Heart right ventricle (tissue), 16 donors: ENCODE data around the gene PFDN2. TPM values are rescaled to one million over a fixed set of nuclear protein-coding genes. Genes with fewer than 3 reads are reported as not detected.

Experiments used
- ATAC-seq, 8 donors: fragments of 200-7000 bp; cut with Tn5 transposase; one replicate each; pipeline ENCODE4 v1.9.1; 2020; ENCODE audit warnings: mild to moderate bottlenecking in 8 of 8, moderate library complexity in 8 of 8, moderate number of reproducible peaks in 1 of 8
- DNase-seq, 2 donors: peaks; one replicate each; pipeline ENCODE4 v3.0.0-alpha.2; 2020
- H3K27ac ChIP-seq, 10 donors: fragments of 200-600 bp; sonication (generic) in 2 of 10; one replicate each; pipeline versions ENCODE4 v1.5.0 to v1.8.0; 2020 to 2022; ENCODE audit warnings: mild to moderate bottlenecking in 3 of 10
- H3K27me3 ChIP-seq, 7 donors: fragments of 200-600 bp; one replicate each; pipeline ENCODE4 v1.8.0; 2021 to 2022; ENCODE audit warnings: mild to moderate bottlenecking in 2 of 7
- H3K36me3 ChIP-seq, 9 donors: fragments of 200-600 bp; sonication (generic) in 1 of 9; one replicate each; pipeline versions ENCODE4 v1.5.0 to v1.8.0; 2020 to 2022; ENCODE audit warnings: mild to moderate bottlenecking in 2 of 9
- H3K4me1 ChIP-seq, 9 donors: fragments of 200-600 bp; sonication (generic) in 1 of 9; one replicate each; pipeline versions ENCODE4 v1.5.0 to v1.8.0; 2020 to 2022; ENCODE audit warnings: mild to moderate bottlenecking in 4 of 9
- H3K4me3 ChIP-seq, 10 donors: fragments of 200-600 bp; sonication (generic) in 2 of 10; one replicate each; pipeline versions ENCODE4 v1.5.0 to v1.8.0; 2020 to 2022; ENCODE audit warnings: mild to moderate bottlenecking in 7 of 10, moderate library complexity in 2 of 10
- H3K9me3 ChIP-seq, 11 donors: fragments of 200-600 bp in 10 of 11; sonication (generic) in 2 of 11; one replicate each; pipeline versions ENCODE4 v1.5.0 to v1.8.0; 2013 to 2022; ENCODE audit warnings: mild to moderate bottlenecking in 2 of 11, control low read depth in 1 of 11, moderate library complexity in 1 of 11
- WGBS, 2 donors: extraction: QIAGEN DNeasy Blood & Tissue Kit; methylation state at CpG; one replicate each; pipeline ENCODE4 v1.1.7; 2013; ENCODE audit warnings: inconsistent platforms in 1 of 2; 5-methylcytosine and 5-hydroxymethylcytosine counted together
- intact Hi-C, 10 donors: fragments of 100-400 bp; cut with DNase I; formaldehyde crosslinking; loops; one replicate each; pipeline versions ENCODE4 v1.11.1 to v1.14.2; 2022
- polyA plus RNA-seq, 2 donors: library from polyadenylated mRNA; stranded (reverse); fragments of 200-250 nt; gene quantifications; one replicate each; pipeline ENCODE4 v1.2.3, GENCODE V29; 2013
- total RNA-seq, 10 donors: library from RNA; stranded (reverse); fragmentation: NEBNext Ultra II Directional in 3 of 10; extraction: Animal tissue kit (Norgen Biotek cat#: 25700) in 3 of 10; gene quantifications; one replicate each; pipeline versions ENCODE4 v1.2.1 to v1.2.4, GENCODE V29; 2021 to 2023
- TF ChIP-seq, protein P1 (sequence below), 9 donors: fragments of 200-600 bp; sonication (generic) in 2 of 9; IDR thresholded peaks; one replicate each; pipeline versions ENCODE4 v1.5.0 to v1.8.0; 2021 to 2022; ENCODE audit warnings: antibody characterized with exemption in 9 of 9, mild to moderate bottlenecking in 5 of 9, moderate library complexity in 1 of 9
- donor health status: Arrhythmogenic right ventricular cardiomyopathy.
- donor health status: ischemic (EF 13 %, LVEDD 7.1; RV severe dilation, severe dysfunction).
- donor health status: healthy with polysubstance abuse.
- donor health status: DM: no; HTN: yes; CAD: no.
- donor health status: DM: no; HTN: no; CAD: no.
- donor health status: ischemic (EF 25% LVEDD 6.9; RV normal size, moderate dysfunction).
- donor health status: ischemic (EF 25% LVEDD 5.7; RV mildly dilated, moderate dysfunction).
- donor health status: healthy.
- donor health status: DM: yes; HTN: yes; CAD: no.
- donor health status: Ischemic cardiomyopathy.
- donor health status: ischemic (EF 35%, LVEDD 5.7; RV mildly dilated, moderate dysfunction).
- donor health status: nonischemic (EF 11% LVEDD 7.7; RV severe dilation, severe dysfunction).
- donor health status: DM: yes; HTN: yes; CAD: no.
- donor health status: PGD.
- donor health status: ischemic (EF 29% LVEDD 5.4; RV normal size, mild dysfunction).
- donor health status: nonischemic (EF 23%, LVEDD 6.1; RV moderate dilation, normal function).

Gene PFDN2
- total and polyA plus RNA-seq, 12 donors: 44.6 to 273 (median 55.9) TPM

DNA sequence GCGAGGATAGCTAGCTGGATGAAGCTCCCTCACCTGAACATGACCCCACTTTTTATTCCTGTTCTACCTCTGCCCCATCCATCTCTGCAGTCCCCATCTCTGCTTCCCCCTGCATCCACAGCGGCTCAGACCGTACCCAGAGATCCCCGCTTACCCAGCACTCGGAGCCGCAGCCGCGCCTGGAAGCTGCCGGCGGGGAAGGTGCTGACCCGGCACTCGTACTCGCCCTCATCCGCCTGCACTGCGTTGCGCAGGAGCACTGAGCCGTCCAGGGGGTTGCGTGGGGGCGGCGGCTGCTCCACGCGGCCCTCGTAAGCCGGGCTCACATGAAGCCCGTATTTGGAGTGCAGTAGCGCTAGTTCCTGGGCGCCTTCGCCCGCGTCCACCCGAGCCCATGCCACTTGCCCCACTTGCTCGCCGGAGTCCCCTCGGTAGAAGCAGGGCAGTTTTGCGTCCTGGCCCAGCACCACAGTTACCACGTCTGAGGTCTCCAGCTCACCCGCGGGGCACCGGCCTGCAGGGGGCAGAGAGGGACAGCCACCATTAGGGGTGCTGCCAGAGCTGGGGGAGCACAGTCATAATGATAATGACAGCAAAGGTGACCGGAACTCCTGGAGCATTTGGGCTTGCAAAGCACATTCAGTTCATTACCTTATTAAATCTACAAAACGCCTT lies 38.3 kb downstream of the PFDN2 start:
- WGBS, 2 donors: 46 to 53% methylated on average over 41 of the region's 41 CpGs
- no peaks in the 10 kb centered on the region for H3K36me3 ChIP-seq
- H3K4me3 ChIP-seq: no peak overlapping the region
- DNase-seq (no peak), ATAC-seq (no peak)
- intact Hi-C loops: no loop called here
- TF ChIP-seq, protein P1, sequence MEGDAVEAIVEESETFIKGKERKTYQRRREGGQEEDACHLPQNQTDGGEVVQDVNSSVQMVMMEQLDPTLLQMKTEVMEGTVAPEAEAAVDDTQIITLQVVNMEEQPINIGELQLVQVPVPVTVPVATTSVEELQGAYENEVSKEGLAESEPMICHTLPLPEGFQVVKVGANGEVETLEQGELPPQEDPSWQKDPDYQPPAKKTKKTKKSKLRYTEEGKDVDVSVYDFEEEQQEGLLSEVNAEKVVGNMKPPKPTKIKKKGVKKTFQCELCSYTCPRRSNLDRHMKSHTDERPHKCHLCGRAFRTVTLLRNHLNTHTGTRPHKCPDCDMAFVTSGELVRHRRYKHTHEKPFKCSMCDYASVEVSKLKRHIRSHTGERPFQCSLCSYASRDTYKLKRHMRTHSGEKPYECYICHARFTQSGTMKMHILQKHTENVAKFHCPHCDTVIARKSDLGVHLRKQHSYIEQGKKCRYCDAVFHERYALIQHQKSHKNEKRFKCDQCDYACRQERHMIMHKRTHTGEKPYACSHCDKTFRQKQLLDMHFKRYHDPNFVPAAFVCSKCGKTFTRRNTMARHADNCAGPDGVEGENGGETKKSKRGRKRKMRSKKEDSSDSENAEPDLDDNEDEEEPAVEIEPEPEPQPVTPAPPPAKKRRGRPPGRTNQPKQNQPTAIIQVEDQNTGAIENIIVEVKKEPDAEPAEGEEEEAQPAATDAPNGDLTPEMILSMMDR (IDR thresholded peaks at IDR 0.05): no peak
- H3K27ac ChIP-seq: no peak overlapping the region
- H3K4me1 ChIP-seq: peaks cover 0 to 22% (median 0%) of the 10 kb centered on the region in 9 donors
- peaks cover 0 to 18% (median 9%) of the 10 kb centered on the region in 7 donors for H3K27me3 ChIP-seq
- no peaks in the 10 kb centered on the region for H3K9me3 ChIP-seq

DNA sequence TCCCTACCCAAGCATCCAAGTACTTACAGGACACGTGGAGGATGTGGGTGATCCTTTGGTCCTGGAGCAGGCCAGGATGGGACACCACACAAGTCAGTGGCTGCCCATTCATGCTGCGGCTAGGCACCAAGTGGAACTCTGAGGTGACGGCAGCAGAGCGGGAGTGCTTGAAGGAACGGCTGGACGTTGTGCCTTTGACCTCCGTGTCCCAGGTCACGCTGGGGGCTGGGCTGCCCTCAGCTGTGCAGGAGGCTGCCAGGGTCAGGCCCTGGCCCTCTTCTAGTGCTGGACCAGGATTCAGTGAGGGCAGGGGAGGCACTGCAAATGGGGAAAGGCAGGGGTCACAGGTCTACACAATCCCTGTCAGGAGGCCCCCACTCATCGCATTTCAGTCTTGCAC lies 40.4 kb downstream of the PFDN2 start:
- H3K4me3 ChIP-seq: no peak overlapping the region
- no peak overlapping the region for H3K27ac ChIP-seq
- H3K9me3 ChIP-seq: no peaks in the 10 kb centered on the region
- WGBS, 2 donors: 77 to 82% methylated on average over 9 of the region's 9 CpGs
- TF ChIP-seq, protein P1 (IDR thresholded peaks at IDR 0.05): no peak
- DNase-seq (no peak), ATAC-seq (no peak)
- peaks cover 0 to 18% (median 9%) of the 10 kb centered on the region in 7 donors for H3K27me3 ChIP-seq
- peaks cover 0 to 2% (median 0%) of the 10 kb centered on the region in 9 donors for H3K4me1 ChIP-seq
- intact Hi-C loops: no loop called here
- no peaks in the 10 kb centered on the region for H3K36me3 ChIP-seq

DNA sequence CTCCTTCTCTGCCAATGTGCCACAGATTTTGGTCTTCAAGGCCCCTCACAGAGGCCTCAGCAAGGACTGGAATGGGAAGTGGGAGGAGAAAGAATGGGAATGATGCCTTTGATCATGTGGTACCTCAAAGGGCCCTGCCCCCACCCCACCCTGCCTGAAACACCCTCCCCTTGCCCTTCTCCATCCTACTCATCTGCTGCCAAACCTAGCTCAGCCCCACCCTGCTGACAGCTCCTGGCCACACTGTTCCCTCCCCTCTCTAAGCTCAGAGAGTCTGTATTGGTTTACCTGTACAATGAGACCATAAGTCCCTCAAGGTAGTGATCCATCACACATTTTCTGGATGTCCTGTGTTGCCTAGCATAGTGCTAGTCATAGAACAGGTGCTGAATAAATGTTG lies 41.4 kb downstream of the PFDN2 start:
- H3K27ac ChIP-seq: no peak overlapping the region
- no peaks in the 10 kb centered on the region for H3K9me3 ChIP-seq
- peaks cover 0 to 18% (median 9%) of the 10 kb centered on the region in 7 donors for H3K27me3 ChIP-seq
- H3K4me1 ChIP-seq: peaks cover 0 to 6% (median 0%) of the 10 kb centered on the region in 9 donors
- intact Hi-C loops: no loop called here
- ATAC-seq (no peak), DNase-seq (no peak)
- no peak overlapping the region for H3K4me3 ChIP-seq
- TF ChIP-seq, protein P1 (IDR thresholded peaks at IDR 0.05): no peak
- no peaks in the 10 kb centered on the region for H3K36me3 ChIP-seq

DNA sequence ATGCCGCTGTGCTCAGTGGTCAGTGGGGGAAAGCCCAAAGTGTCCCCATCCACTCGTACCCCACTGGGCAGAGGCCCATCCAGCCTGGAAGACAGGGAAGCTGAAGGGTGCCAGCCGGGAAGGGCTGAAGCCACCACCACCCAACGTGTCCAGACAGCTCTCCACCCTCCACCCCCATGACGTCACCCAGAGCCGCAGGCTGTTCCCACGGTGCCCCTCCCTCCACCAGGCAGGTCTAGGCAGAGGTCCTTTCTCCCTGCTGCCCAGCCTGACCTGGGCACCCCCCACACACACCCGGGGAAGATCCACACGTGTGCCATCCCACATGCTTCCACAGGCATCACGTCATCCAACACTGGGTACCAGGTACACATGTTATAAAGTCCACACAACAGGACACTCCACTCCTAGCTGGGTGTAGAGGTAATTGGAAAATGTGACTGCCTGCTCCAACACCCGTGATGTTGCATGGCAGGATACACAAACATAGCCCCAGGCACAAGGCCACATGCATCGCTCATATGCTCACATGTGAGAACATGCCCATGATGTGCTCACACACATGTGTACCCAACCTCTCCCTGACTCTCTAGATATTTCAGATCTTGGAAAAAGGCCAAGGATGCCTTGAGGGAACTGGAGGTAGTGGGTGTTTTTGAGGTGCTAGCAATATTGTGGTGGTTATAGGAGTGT lies 43.0 kb downstream of the PFDN2 start:
- H3K4me3 ChIP-seq: no peak overlapping the region
- 81 to 82% methylated on average over 12 of the region's 12 CpGs for WGBS, 2 donors
- ATAC-seq: no peak
- DNase-seq: no peak
- H3K27ac ChIP-seq: no peak overlapping the region
- no peaks in the 10 kb centered on the region for H3K9me3 ChIP-seq
- TF ChIP-seq, protein P1 (IDR thresholded peaks at IDR 0.05): no peak
- H3K27me3 ChIP-seq: peaks cover 0 to 12% (median 8%) of the 10 kb centered on the region in 7 donors
- H3K36me3 ChIP-seq: no peaks in the 10 kb centered on the region
- H3K4me1 ChIP-seq: peaks cover 0 to 15% (median 0%) of the 10 kb centered on the region in 9 donors
- intact Hi-C loops: no loop called here
